ENCODE data around the gene PUS10.

DNA sequence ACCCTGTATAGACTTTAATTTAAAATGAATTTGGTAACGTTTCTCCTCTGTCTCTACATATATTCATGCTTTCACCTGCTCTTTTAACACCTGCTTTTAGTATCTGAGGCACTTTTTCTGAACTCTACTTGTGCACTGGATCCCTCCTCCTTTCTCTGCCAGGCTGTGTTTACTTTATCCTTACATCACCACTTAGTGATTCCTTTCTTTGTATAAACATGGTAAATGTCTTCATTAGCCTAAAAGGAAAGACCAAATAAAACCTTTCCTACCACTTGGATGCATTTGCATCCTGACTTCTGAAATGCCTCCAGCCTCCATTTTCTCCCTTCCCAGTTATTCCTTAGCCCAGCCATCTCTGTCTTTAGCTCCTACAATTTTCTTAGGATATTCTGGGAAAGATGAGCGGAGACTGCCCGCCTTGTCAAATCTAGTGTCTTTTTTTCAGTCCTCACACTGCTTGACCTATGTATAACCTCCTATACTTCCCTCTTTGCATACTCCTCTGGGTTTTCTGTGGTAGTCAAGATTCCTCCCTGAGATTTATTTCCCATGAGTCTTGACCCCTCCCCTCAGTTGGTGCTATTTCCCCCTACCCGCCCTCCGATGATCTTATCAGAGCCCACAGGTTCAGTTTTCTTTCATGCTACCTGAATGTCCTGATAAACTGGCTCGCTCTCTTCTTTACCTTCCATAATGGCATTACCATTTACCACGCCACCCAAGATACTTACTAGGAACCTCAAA lies 91.9 kb downstream of the PUS10 start:
- no peak for TF ChIP-seq RFX5 (IDR thresholded peaks at IDR 0.05)
- no peak for TF ChIP-seq JUNB (IDR thresholded peaks at IDR 0.05)
- TF ChIP-seq, protein P1, sequence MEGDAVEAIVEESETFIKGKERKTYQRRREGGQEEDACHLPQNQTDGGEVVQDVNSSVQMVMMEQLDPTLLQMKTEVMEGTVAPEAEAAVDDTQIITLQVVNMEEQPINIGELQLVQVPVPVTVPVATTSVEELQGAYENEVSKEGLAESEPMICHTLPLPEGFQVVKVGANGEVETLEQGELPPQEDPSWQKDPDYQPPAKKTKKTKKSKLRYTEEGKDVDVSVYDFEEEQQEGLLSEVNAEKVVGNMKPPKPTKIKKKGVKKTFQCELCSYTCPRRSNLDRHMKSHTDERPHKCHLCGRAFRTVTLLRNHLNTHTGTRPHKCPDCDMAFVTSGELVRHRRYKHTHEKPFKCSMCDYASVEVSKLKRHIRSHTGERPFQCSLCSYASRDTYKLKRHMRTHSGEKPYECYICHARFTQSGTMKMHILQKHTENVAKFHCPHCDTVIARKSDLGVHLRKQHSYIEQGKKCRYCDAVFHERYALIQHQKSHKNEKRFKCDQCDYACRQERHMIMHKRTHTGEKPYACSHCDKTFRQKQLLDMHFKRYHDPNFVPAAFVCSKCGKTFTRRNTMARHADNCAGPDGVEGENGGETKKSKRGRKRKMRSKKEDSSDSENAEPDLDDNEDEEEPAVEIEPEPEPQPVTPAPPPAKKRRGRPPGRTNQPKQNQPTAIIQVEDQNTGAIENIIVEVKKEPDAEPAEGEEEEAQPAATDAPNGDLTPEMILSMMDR (IDR thresholded peaks at IDR 0.05), result no peak
- TF ChIP-seq, protein P2, sequence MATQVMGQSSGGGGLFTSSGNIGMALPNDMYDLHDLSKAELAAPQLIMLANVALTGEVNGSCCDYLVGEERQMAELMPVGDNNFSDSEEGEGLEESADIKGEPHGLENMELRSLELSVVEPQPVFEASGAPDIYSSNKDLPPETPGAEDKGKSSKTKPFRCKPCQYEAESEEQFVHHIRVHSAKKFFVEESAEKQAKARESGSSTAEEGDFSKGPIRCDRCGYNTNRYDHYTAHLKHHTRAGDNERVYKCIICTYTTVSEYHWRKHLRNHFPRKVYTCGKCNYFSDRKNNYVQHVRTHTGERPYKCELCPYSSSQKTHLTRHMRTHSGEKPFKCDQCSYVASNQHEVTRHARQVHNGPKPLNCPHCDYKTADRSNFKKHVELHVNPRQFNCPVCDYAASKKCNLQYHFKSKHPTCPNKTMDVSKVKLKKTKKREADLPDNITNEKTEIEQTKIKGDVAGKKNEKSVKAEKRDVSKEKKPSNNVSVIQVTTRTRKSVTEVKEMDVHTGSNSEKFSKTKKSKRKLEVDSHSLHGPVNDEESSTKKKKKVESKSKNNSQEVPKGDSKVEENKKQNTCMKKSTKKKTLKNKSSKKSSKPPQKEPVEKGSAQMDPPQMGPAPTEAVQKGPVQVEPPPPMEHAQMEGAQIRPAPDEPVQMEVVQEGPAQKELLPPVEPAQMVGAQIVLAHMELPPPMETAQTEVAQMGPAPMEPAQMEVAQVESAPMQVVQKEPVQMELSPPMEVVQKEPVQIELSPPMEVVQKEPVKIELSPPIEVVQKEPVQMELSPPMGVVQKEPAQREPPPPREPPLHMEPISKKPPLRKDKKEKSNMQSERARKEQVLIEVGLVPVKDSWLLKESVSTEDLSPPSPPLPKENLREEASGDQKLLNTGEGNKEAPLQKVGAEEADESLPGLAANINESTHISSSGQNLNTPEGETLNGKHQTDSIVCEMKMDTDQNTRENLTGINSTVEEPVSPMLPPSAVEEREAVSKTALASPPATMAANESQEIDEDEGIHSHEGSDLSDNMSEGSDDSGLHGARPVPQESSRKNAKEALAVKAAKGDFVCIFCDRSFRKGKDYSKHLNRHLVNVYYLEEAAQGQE (IDR thresholded peaks at IDR 0.05), result no peak

Measured in A549 (cell line).